A204.1 (cell line): Measurements from ENCODE around the gene GPATCH2L.

Source experiments
- FAIRE-seq: peaks from 2 replicates; lab custom pipeline; 2012; peaks lifted over from hg19 to GRCh38; lab: Jason Lieb, UNC

GPATCH2L gene

DNA sequence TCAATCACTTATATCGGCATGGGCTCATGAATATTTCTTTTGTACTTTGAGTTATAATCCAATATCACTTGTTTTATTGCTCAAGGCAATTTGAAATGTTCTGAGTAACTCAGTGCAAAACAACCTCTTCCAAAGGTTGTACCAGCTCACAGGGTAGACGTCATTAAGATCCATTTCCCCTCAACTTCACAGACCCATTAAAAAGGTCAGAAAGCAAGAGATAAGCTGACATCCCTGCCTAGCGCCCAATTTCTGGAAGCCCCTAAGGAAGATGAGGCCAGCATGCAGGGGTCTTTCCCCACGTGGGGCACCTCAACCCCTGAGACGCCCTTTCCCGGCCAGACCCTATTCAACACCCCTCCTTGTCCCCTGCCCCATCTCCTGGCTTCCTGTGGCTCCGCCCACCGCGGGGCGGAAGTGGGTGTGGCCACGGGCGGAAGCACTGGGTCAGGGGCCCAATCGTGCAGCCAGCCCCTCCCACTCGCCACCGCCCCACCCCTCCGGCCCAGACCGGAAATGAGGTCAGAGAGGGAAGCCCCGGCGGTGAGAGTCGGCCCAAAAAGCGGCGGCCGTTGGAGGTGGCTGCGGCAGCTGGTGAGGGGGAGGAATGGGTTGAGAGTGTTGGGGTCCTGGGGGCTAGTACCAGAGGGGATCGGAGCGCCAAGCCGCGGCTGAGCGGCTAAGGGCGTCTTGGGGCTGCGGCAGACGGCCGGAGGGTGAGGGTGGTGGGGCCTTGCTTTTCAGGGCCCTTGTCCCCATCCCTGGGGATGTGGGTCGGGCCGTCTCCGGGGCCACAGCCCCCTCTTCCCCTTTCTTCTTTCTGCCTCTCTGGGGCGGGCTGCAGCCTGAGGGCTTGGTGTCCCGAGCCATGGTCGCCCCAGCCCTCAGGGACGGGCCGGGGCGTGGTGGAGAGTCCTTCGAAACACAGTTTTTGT is at the start of gene GPATCH2L:
TSS of gene GPATCH2L (plus strand) at position 525 of the 935 bp plus-strand sequence. CDS start 2,442 bp downstream, outside the sequence.
- FAIRE-seq: peak; percentile 84

- FAIRE-seq: no peak
Measured at GRCh38 chr14:76104802-76105355, 46.8 kb upstream of the GPATCH2L start.

- no peak for FAIRE-seq
Measured at GRCh38 chr14:76106188-76106587, 45.5 kb upstream of the GPATCH2L start.

DNA sequence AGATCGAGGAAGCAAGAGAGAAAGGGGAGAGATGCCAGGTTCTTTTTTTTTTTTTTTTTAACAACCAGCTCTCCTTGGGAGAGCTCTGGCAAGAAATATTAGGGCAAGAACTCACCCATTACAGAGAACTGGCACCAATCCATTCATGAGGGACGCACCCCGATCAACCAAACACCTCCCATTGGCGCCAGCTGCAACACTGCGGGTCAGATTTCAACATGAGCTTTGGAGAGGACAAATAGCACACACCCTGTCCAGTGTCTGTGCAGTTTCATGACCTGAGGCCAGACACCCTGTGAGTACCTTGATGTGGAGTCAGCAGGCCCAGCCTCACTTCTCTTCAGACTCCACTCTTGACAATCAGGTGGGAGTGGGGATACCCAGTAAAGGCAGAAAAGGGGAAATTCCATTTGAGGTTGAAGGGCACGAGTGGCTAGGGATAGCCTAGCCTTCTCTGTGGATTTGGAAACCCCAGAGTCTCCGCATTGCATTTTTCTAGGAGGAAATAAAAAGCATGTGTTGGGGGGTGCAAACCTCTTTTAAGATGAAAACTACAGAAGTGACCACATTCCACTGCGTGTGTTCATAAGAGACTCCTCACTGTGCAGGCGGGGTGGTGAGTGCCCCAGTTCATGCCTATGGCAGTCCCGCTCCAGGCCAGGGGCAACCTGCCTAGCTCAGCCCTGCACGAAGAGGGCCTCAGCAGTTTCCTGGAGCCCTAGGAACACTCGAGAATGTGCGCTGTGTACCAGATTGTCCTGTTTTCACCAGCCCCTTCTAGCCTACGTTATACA is 42.4 kb upstream of the GPATCH2L start:
- no peak for FAIRE-seq

DNA sequence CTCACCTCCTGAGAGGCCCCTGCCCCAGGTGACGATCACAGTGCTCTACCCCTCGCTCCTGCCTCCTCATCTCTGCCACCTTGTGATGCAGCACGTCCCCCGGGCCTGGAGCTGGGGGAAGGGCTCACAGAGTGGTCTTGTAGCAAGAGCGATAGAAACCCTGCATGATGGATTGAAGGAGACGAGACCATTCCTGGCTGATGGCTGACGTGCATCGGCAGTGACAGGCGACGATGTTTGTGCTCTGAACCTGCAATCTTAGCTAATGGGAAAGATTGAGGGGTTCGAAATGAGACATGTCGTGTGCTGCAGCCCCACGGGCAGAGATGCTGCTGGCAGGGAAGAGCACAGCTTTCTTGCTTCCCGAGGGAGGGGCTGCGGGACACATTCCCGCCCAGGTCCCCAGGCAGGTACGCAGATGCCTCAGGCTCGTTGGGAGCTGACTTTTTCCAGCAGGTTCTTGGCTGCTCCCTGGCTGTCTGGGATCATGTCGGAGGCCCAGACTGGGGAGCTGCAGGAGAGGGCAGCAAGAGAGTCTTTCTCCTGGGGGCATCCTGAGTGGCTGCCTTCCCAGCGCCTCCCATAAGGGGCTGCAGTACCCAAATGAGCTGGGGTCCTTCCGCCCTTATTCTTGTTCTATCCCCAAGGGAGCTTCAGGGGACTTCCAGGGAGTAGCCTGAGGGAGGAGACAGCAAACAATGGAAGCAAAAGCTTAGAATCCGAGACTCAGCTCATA is 38.7 kb upstream of the GPATCH2L start:
- FAIRE-seq: no peak

DNA sequence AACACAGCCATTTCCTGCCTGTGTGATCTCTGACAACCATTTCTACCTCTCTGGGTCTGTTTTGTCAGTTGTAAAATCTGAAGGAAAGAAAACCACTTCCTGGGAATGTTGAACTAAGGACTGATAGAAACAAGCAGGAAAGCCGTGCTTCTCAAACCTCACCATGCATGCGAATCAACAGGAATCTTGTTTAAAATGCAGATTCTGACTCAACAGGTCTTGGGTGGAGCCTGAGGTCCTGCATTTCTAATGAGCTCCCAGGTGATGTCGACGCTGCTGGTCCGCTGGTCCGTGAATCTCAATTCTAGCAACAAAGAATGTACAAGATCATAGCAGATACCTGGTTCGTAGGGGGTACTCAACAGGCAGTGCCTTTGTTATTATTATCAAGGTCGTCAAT is 38.0 kb upstream of the GPATCH2L start:
- no peak for FAIRE-seq

DNA sequence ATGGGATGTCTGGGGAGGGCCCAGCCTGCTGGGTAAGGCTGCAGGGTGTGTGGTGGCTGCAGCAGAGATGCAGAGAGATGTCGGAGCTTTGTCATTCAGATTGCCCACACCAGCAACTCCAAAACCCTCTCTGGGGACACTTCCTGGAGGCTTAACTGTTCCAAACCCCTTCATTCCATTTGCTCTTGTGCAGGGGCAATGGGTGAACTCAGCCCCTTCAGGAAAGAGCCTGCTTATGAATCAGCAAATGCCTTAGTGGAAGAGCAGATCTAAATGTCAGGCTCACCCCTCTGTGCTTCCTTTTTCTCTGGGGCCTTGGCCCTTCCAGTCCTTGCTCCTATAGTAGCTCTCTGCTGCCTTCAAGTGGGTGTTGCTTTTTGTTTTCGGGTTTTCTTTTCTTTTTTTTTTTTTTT is 36.7 kb upstream of the GPATCH2L start:
- FAIRE-seq: no peak

DNA sequence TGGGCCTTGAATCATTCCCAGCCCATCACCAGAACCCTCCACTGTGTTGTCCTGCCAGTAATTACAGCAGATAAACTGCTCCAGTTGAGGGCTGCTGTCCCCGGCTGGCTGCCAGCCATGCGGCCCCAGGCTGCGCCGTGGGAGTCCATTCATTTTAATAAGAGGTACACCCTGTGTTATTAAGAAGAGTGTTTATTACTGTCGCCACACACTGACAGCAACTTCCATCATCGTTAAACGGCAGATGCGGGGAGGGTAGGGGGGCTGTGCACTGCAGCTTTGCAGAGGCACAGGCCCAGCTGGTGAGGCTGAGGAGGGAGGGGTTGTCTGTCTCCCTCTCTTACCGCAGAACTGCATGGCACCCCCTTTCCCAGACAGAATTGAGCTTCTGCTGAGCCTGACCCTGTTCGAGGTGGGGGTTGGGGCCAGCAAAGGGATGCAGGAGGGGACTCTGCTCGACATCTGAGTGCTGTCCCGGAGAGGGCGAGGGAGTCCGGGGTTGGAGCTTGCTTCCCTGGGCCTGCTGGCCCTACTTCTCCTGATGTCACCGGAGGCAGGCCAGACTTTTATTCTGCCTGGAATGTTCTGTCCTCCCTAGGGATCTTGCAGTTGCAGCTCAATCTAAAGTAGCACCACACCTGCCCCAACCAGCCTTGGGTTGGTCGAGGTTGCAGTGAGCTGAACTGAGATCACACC is 33.8 kb upstream of the GPATCH2L start:
- no peak for FAIRE-seq

DNA sequence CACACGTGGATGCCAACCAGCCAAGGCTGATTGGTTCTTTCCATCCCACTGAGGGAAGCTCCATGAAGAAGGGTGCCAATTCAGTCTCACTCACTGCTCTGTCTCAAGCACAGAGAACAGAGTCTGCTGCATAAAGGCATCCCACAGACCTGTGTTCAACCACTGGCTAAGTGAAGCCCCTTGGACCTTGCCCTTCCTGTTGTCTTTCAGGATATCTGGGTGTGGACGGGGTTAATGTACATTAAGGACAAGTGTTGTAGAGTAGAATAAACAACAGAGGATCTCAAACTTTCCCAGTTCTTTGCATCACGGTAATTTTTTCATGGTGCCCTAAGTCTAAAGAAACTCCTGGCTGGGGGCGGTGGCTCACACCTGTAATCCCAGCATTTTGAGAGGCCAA is 33.1 kb upstream of the GPATCH2L start:
- FAIRE-seq: no peak

DNA sequence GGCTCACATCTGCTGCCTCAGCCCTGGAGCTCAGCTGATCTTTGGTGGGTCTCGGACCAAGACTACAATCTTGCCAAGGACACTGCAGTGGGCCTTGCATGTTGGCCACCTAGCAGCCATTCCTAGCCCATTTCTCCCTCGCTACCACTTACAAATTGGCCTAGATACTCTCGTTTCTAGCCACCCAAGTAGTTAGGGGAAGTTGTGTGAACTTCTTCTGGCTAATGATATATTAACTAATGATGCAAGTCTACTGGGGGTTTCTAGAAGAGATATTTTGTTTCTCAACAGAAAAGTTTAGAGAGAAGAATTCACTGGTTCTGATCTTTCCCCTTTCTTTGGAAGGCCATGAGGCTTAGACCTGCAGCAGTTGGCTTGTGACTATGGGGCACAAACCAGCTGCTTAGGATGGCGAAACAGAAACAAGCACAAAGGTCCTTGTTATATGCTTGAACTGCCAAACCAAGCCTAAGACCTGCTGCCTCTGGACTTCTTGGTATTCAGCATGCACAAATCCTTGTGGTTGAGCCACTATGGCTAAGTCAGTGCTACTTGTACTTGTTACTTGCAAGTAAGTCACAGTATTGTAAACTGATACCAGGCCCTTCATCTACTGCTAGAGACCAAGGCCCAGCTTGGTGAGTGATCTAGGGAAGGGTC is 30.5 kb upstream of the GPATCH2L start:
- FAIRE-seq: no peak

GRCh38 chr14:76123426-76124225 is 28.1 kb upstream of the GPATCH2L start:
- FAIRE-seq: no peak

- FAIRE-seq: no peak
Measured at GRCh38 chr14:76125511-76125910, 26.2 kb upstream of the GPATCH2L start.

GRCh38 chr14:76126076-76126475 is 25.6 kb upstream of the GPATCH2L start:
- FAIRE-seq: no peak

GRCh38 chr14:76129851-76130576 is 21.7 kb upstream of the GPATCH2L start:
- FAIRE-seq: no peak

DNA sequence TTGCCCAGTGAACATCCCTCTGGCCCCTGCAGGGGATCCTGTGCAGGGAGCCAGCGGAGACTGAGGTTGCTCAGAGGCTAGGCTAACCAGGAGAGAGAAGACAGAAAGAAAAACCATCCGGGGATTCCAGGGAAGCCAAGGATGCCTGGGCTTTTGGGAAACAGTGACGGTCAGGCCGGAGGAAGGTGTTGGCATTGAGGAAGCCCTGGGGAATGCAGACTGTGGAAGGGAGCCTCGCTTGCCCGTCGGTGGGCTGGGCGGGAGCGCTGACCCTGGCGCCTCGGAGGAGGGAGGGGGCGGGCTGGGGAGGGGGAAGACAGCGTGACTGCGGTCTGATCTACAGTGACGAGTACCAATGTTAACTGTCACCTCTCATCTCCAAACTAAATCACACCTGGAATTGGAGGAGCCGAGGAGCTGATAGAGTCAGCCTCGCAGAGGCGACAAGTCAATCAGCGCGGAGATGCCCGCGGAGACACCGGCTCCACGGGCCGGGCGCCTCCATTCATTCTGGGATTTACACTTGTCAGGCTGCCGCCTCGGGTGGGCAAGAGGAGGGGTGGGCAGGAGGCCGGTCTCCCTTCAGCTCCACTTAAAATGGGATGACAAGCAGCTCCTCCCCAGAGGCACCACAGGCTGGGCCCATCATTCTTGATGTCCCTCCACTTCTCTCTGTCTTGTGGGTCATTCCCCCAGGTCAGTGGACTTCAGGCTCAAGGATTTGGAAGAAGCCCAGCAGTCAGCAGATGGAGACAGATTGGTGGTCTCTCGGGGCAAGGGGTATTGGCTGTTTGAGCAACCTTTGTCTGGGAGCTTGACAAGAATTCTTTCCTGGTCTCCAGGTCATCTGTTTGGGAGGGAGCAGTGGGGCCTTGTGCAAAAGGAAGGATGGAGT is 20.4 kb upstream of the GPATCH2L start:
- FAIRE-seq: no peak

DNA sequence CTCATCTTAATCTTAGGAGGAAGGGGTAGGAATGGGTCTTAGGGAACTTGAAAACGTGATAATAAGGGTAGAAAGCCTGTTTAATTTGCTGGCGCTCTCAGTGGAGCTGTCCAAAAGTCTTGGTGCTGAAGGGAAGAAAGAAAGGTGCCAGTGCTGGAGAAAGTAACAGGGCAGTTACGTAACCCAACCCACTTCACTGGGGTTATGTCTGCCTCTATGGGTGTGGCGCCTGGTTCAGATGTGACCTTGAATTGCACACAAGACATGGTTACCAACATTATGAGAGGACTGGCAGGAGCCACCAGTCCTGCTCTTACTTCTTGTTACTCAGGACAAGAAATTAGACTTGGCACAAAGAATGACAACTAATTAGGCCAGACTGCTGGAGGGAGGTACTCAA is 18.6 kb upstream of the GPATCH2L start:
- FAIRE-seq: no peak

- no peak for FAIRE-seq
Measured at GRCh38 chr14:76134231-76134630, 17.5 kb upstream of the GPATCH2L start.

GRCh38 chr14:76135722-76136121 is 16.0 kb upstream of the GPATCH2L start:
- FAIRE-seq: no peak
